A549 (cell line): ENCODE results near the gene PDCD6IP. TPM values are rescaled to one million over a fixed set of nuclear protein-coding genes. Genes with fewer than 3 reads are reported as not detected.

ENCODE experiments used
- ATAC-seq, 2 experiments: fragments of 200-7000 bp in 1 of 2; fragments of >200 bp in 1 of 2; cut with Nextera tagmentation in 1 of 2; cut with Tn5 transposase in 1 of 2; 3 replicates each; pipeline versions ENCODE4 v1.8.0 to v1.9.1; 2018 to 2020; ENCODE audit warnings: mild to moderate bottlenecking in 1 of 2, moderate library complexity in 1 of 2
- CTCF ChIA-PET: fragments of 300-600 bp; sonication (Branson Sonifier 250); formaldehyde crosslinking; extraction: SDS; loops from one replicate; lab custom pipeline; 2021; ENCODE audit warnings: antibody characterized with exemption, inconsistent platforms; lab: Yijun Ruan, JAX
- POLR2A ChIA-PET: fragments of 350-600 bp; formaldehyde crosslinking; extraction: SDS; loops from one replicate; lab custom pipeline; 2021; ENCODE audit warnings: antibody characterized with exemption, inconsistent platforms; lab: Yijun Ruan, JAX
- DNase-seq, 2 experiments: peaks; one replicate each; pipeline versions ENCODE4 v3.0.0 to v3.0.0-alpha.2; 2011 to 2016; ENCODE audit warnings: low read depth in 1 of 2, low spot score in 1 of 2
- FAIRE-seq: peaks from 2 replicates; lab custom pipeline; 2011; peaks lifted over from hg19 to GRCh38; lab: Jason Lieb, UNC
- H3K27ac ChIP-seq, 2 experiments: fragments of >200 bp; sonication (Bioruptor Twin); formaldehyde crosslinking; 3 replicates each; pipeline ENCODE4 v1.5.1; 2016 to 2017
- H3K4me1 ChIP-seq: fragments of >200 bp; sonication (Bioruptor Twin); formaldehyde crosslinking; 3 replicates; pipeline ENCODE4 v1.6.1; 2016
- H3K4me2 ChIP-seq: fragments of >200 bp; sonication (Bioruptor Twin); formaldehyde crosslinking; 3 replicates; pipeline ENCODE4 v1.6.1; 2016
- H3K4me3 ChIP-seq: fragments of >200 bp; sonication (Bioruptor Twin); formaldehyde crosslinking; 3 replicates; pipeline ENCODE4 v1.5.1; 2016
- H3K9me3 ChIP-seq: fragments of >200 bp; sonication (Bioruptor Twin); formaldehyde crosslinking; 3 replicates; pipeline ENCODE4 v1.6.1; 2016
- CBX2 ChIP-seq: fragments of 200-600 bp; sonication (generic); IDR thresholded peaks from 2 replicates; pipeline ENCODE4 v1.6.1; 2016; ENCODE audit warnings: low read depth, mild to moderate bottlenecking, borderline replicate concordance
- E2F6 ChIP-seq: IDR thresholded peaks from 2 replicates; pipeline ENCODE4 v1.6.1; 2012; ENCODE audit warnings: low read depth, borderline replicate concordance
- EHF ChIP-seq: fragments of 250-450 bp; sonication (Bioruptor Pico); IDR thresholded peaks from 2 replicates; pipeline ENCODE4 v1.5.0; 2020; ENCODE audit warnings: mild to moderate bottlenecking
- GATA3 ChIP-seq: IDR thresholded peaks from 2 replicates; pipeline ENCODE4 v1.6.1; 2012; ENCODE audit warnings: borderline replicate concordance
- JUN ChIP-seq, 2 experiments: fragments of >200 bp; sonication (Bioruptor Twin); formaldehyde crosslinking; IDR thresholded peaks; 2 replicates in 1 of 2; 3 replicates in 1 of 2; pipeline ENCODE4 v1.6.1; 2016 to 2017
- KDM1A ChIP-seq: fragments of 200-600 bp; sonication (generic); IDR thresholded peaks from 2 replicates; pipeline ENCODE4 v1.6.1; 2016; ENCODE audit warnings: low read depth, mild to moderate bottlenecking
- MYC ChIP-seq: IDR thresholded peaks from 2 replicates; pipeline ENCODE4 v1.6.1; 2012; ENCODE audit warnings: mild to moderate bottlenecking, inconsistent platforms, low read length, improper control_type of control experiment, borderline replicate concordance
- NPAS2 ChIP-seq: fragments of 250-450 bp; sonication (Bioruptor Pico); IDR thresholded peaks from 2 replicates; pipeline ENCODE4 v1.8.0; 2022; ENCODE audit warnings: mild to moderate bottlenecking, moderate library complexity, borderline replicate concordance
- NR3C1 ChIP-seq: fragments of >200 bp; sonication (Bioruptor Twin); formaldehyde crosslinking; IDR thresholded peaks from 3 replicates; pipeline ENCODE4 v1.6.1; 2017
- PHF8 ChIP-seq: fragments of 200-600 bp; sonication (generic); IDR thresholded peaks from 2 replicates; pipeline ENCODE4 v1.6.1; 2016; ENCODE audit warnings: low read depth, mild to moderate bottlenecking, antibody characterized with exemption, moderate library complexity, borderline replicate concordance
- POLR2AphosphoS2 ChIP-seq: conservative IDR thresholded peaks from 2 replicates; pipeline ENCODE4 v1.6.1; 2012; ENCODE audit warnings: low read length, improper control_type of control experiment, inconsistent platforms
- RAD21 ChIP-seq, 2 experiments: fragments of >200 bp in 1 of 2; sonication (Bioruptor Twin) in 1 of 2; formaldehyde crosslinking in 1 of 2; IDR thresholded peaks in 1 of 2; conservative IDR thresholded peaks in 1 of 2; 2 replicates in 1 of 2; 3 replicates in 1 of 2; pipeline ENCODE4 v1.6.1; 2012 to 2018; ENCODE audit warnings: inconsistent platforms in 1 of 2
- RARB ChIP-seq: fragments of 250-450 bp; sonication (Bioruptor Pico); IDR thresholded peaks from 2 replicates; pipeline ENCODE4 v1.8.0; 2021; ENCODE audit warnings: mild to moderate bottlenecking, moderate library complexity
- RNF2 ChIP-seq: fragments of 200-600 bp; sonication (generic); IDR thresholded peaks from 2 replicates; pipeline ENCODE4 v1.6.1; 2016; ENCODE audit warnings: low read depth, mild to moderate bottlenecking, antibody characterized with exemption, moderate library complexity, borderline replicate concordance
- TP53 ChIP-seq: fragments of 250-450 bp; sonication (Bioruptor Pico); IDR thresholded peaks from 2 replicates; pipeline ENCODE4 v1.5.0; 2021; ENCODE audit warnings: mild to moderate bottlenecking, moderate library complexity
- ZFP36 ChIP-seq: fragments of 450-650 bp; IDR thresholded peaks from 2 replicates; pipeline ENCODE4 v1.6.1; 2014; ENCODE audit warnings: borderline replicate concordance; ENCODE audit not compliant: partially characterized antibody
- ZNF302 ChIP-seq: fragments of 250-450 bp; sonication (Bioruptor Pico); IDR thresholded peaks from 2 replicates; pipeline ENCODE4 v1.9.0; 2021; ENCODE audit warnings: inconsistent platforms, mild to moderate bottlenecking, moderate library complexity
- WGBS: methylation state at CpG from one replicate; pipeline ENCODE4 v1.1.6; 2017; ENCODE audit errors: missing lambda C conversion rate; 5-methylcytosine and 5-hydroxymethylcytosine counted together
- polyA plus RNA-seq, 4 experiments: library from polyadenylated mRNA; depleted of rRNA in 3 of 4; stranded (reverse); fragments of >200 nt; fragmentation: RNase III in 1 of 4; extraction: RNeasy Plus Mini Kit Qiagen cat#74134 plus additional on column Dnase treatment in 1 of 4; gene quantifications; 2 replicates in 3 of 4; 3 replicates in 1 of 4; pipeline ENCODE4 v1.2.3, GENCODE V29; 2011 to 2017
- TF ChIP-seq, protein P1 (sequence below): fragments of 200-600 bp; sonication (generic); IDR thresholded peaks from 2 replicates; pipeline ENCODE4 v1.6.1; 2016; ENCODE audit warnings: antibody characterized with exemption, mild to moderate bottlenecking, moderate library complexity
- TF ChIP-seq, protein P2 (sequence below): fragments of 150-350 bp; IDR thresholded peaks from 2 replicates; pipeline ENCODE4 v1.6.1; 2014; ENCODE audit warnings: low read depth, mild to moderate bottlenecking, low read length
- TF ChIP-seq, protein P3 (sequence below): IDR thresholded peaks from 2 replicates; pipeline ENCODE4 v1.6.1; 2012

Gene PDCD6IP
- polyA plus RNA-seq, 2 of the 4 experiments (the other 2 are of a cell fraction), result 145 to 221 TPM

GRCh38 chr3:33795131-33795530, 3.3 kb upstream of the PDCD6IP start (continued):
- TF ChIP-seq, protein P1, sequence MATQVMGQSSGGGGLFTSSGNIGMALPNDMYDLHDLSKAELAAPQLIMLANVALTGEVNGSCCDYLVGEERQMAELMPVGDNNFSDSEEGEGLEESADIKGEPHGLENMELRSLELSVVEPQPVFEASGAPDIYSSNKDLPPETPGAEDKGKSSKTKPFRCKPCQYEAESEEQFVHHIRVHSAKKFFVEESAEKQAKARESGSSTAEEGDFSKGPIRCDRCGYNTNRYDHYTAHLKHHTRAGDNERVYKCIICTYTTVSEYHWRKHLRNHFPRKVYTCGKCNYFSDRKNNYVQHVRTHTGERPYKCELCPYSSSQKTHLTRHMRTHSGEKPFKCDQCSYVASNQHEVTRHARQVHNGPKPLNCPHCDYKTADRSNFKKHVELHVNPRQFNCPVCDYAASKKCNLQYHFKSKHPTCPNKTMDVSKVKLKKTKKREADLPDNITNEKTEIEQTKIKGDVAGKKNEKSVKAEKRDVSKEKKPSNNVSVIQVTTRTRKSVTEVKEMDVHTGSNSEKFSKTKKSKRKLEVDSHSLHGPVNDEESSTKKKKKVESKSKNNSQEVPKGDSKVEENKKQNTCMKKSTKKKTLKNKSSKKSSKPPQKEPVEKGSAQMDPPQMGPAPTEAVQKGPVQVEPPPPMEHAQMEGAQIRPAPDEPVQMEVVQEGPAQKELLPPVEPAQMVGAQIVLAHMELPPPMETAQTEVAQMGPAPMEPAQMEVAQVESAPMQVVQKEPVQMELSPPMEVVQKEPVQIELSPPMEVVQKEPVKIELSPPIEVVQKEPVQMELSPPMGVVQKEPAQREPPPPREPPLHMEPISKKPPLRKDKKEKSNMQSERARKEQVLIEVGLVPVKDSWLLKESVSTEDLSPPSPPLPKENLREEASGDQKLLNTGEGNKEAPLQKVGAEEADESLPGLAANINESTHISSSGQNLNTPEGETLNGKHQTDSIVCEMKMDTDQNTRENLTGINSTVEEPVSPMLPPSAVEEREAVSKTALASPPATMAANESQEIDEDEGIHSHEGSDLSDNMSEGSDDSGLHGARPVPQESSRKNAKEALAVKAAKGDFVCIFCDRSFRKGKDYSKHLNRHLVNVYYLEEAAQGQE, result no peak
- TF ChIP-seq, all 56 proteins: peak for 0

GRCh38 chr3:33795856-33796536, 2.4 kb upstream of the PDCD6IP start:
- no peak for ATAC-seq
- Histone ChIP-seq H3K4me3 (no peak overlapping the region), H3K4me2 (no peak overlapping the region), H3K9me3 (no peaks in the 10 kb centered on the region), H3K27ac (no peak overlapping the region), H3K4me1 (peaks cover 32% of the 10 kb centered on the region)
- POLR2A ChIA-PET, result no interaction called here
- no peak for TF ChIP-seq ZNF302 (CRISPR knock-in tag)
- no peak for TF ChIP-seq GATA3
- no peak for TF ChIP-seq NR3C1
- TF ChIP-seq, protein P2, sequence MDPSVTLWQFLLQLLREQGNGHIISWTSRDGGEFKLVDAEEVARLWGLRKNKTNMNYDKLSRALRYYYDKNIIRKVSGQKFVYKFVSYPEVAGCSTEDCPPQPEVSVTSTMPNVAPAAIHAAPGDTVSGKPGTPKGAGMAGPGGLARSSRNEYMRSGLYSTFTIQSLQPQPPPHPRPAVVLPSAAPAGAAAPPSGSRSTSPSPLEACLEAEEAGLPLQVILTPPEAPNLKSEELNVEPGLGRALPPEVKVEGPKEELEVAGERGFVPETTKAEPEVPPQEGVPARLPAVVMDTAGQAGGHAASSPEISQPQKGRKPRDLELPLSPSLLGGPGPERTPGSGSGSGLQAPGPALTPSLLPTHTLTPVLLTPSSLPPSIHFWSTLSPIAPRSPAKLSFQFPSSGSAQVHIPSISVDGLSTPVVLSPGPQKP, result no peak
- TF ChIP-seq RNF2, result no peak
- no peak for TF ChIP-seq KDM1A
- no peak for TF ChIP-seq PHF8
- TF ChIP-seq ZFP36, result no peak
- no peak for TF ChIP-seq CBX2
- TF ChIP-seq TP53, result no peak
- no peak for TF ChIP-seq RARB (CRISPR knock-in tag)
- no peak for TF ChIP-seq JUN (IDR thresholded peaks at IDR 0.05)
- no peak for TF ChIP-seq E2F6
- TF ChIP-seq NPAS2, result no peak
- no peak for TF ChIP-seq MYC
- TF ChIP-seq EHF (CRISPR knock-in tag), result no peak
- TF ChIP-seq RAD21 (conservative IDR thresholded peaks at IDR 0.05 in 1 of 2, IDR thresholded peaks at IDR 0.05 in 1 of 2), result no peak
- TF ChIP-seq, protein P3, sequence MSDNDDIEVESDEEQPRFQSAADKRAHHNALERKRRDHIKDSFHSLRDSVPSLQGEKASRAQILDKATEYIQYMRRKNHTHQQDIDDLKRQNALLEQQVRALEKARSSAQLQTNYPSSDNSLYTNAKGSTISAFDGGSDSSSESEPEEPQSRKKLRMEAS, result no peak
- no peak for TF ChIP-seq POLR2AphosphoS2
- CTCF ChIA-PET, result interaction anchor here (0.8 to 4.7 kb wide), 2 partner anchors 9 to 423 kb away, joined by 3 to 20 read pairs; no protein-coding TSS in a partner anchor
- no peak for DNase-seq
- FAIRE-seq, result no peak
- WGBS, result 89% methylated on average over 3 of the region's 3 CpGs
